IPS-20b (cell line): ENCODE data around the gene PRRC2C.
A peak's percentile ranks its signal among the peaks of the same experiment; 100 is the strongest.

Experiments used
- H3K27ac ChIP-seq: one replicate; pipeline ENCODE4 v1.5.1; 2013; ENCODE audit warnings: low read length
- H3K27me3 ChIP-seq: 2 replicates; pipeline ENCODE4 v1.6.1; 2013; ENCODE audit warnings: mild to moderate bottlenecking, low read length, inconsistent platforms; ENCODE audit not compliant: insufficient read depth
- H3K36me3 ChIP-seq: 2 replicates; pipeline ENCODE4 v1.6.1; 2013; ENCODE audit warnings: low read depth, mild to moderate bottlenecking, inconsistent platforms, low read length, moderate library complexity; ENCODE audit not compliant: insufficient read depth
- H3K4me1 ChIP-seq: 2 replicates; pipeline ENCODE4 v1.6.1; 2013; ENCODE audit warnings: mild to moderate bottlenecking, control low read depth, inconsistent platforms, low read length, moderate library complexity; ENCODE audit not compliant: insufficient read depth
- H3K4me3 ChIP-seq: 2 replicates; pipeline ENCODE4 v1.5.1; 2013; ENCODE audit warnings: mild to moderate bottlenecking, low read length, inconsistent platforms
- H3K9ac ChIP-seq: 2 replicates; pipeline ENCODE4 v1.6.1; 2013; ENCODE audit warnings: low read depth, mild to moderate bottlenecking, inconsistent platforms, low read length, moderate library complexity
- H3K9me3 ChIP-seq: 2 replicates; pipeline ENCODE4 v1.6.1; 2013; ENCODE audit warnings: mild to moderate bottlenecking, low read depth, low read length, inconsistent platforms; ENCODE audit not compliant: insufficient read depth

PRRC2C gene

GRCh38 chr1:171641076-171641864 is 155.9 kb downstream of the PRRC2C start:
- Histone ChIP-seq H3K27me3 (no peaks in the 10 kb centered on the region), H3K27ac (peak overlapping the region; percentile 26), H3K9ac (peak overlapping the region; percentile 11; the same call in 1 of the 2 replicates), H3K9me3 (no peaks in the 10 kb centered on the region), H3K36me3 (no peaks in the 10 kb centered on the region), H3K4me1 (peaks cover 13% of the 10 kb centered on the region; the same call in 1 of the 2 replicates), H3K4me3 (peak overlapping the region; percentile 24; the same call in 1 of the 2 replicates)

- Histone ChIP-seq H3K27me3 (no peaks in the 10 kb centered on the region), H3K27ac (no peak overlapping the region), H3K4me1 (peaks cover 13% of the 10 kb centered on the region; the same call in 1 of the 2 replicates), H3K9me3 (no peaks in the 10 kb centered on the region), H3K4me3 (no peak overlapping the region), H3K9ac (0 out of 2 replicates have a peak overlapping the region, but pooled peaks have one; percentile 11), H3K36me3 (no peaks in the 10 kb centered on the region)
Observed at GRCh38 chr1:171642197-171642596, 156.9 kb downstream of the PRRC2C start.
